Measurements from ENCODE around the gene LMF1.

Gene LMF1

DNA sequence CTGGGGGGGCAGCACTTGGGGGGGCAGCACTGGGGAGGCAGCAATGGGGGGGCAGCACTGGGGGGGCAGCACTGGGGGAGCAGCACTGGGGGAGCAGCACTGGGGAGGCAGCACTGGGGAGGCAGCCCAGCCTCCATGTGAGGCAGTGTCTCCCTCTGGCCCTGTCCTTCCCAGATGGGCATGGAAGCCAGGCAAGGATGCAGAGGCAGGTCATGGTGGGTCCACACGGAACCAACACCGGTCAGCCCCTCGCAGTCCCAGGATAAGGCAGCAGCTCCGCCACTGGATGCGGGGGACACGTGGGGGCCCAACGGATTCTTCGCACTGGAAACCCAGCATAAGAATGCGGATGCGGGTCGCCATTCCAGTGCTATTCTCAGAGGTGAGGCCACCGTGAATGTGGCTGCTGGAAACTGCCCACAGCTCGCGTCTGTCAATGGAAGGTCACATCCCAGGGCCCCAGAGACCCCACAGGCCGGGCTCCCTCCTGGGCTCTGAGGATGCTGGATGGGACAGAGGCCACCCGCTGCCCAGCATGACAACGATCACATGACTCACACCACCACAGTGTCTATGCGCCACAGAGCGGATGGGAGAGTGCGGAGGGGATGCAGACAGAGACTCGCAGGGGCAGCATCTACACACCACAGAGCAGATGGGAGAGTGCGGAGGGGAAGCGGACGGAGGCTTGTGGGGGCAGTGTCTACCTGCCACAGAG is 59.0 kb downstream of the LMF1 start:
- no peak overlapping the region for H3K4me3 ChIP-seq (replicated peaks; ENCODE audit: low read depth, low read length)
- no peak for DNase-seq (ENCODE audit: extremely low read depth, low read depth)
- TF ChIP-seq, protein P1, sequence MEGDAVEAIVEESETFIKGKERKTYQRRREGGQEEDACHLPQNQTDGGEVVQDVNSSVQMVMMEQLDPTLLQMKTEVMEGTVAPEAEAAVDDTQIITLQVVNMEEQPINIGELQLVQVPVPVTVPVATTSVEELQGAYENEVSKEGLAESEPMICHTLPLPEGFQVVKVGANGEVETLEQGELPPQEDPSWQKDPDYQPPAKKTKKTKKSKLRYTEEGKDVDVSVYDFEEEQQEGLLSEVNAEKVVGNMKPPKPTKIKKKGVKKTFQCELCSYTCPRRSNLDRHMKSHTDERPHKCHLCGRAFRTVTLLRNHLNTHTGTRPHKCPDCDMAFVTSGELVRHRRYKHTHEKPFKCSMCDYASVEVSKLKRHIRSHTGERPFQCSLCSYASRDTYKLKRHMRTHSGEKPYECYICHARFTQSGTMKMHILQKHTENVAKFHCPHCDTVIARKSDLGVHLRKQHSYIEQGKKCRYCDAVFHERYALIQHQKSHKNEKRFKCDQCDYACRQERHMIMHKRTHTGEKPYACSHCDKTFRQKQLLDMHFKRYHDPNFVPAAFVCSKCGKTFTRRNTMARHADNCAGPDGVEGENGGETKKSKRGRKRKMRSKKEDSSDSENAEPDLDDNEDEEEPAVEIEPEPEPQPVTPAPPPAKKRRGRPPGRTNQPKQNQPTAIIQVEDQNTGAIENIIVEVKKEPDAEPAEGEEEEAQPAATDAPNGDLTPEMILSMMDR (IDR thresholded peaks at IDR 0.05; ENCODE audit: low read depth, low read length, missing control alignments) = no peak

DNA sequence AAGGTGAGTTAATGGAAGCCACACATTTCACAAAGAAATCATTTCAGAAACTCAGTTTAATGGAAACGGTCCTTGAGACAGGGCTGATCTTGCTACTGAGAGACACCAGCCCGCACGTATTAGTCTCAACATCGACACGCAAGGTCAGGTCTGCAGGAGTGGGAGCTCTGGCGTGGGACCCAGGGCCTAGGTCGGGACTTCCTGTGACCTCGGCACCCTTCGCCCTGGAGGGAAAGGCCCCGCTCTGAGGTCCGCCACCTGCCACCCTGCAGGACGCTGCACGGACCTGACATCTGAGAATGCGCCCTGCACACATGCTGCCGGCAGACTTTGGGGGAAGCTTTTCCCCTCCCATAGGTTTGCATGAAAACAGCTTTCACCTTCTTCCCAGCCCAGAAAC is 59.7 kb downstream of the LMF1 start:
- no peak overlapping the region for H3K4me3 ChIP-seq (replicated peaks; ENCODE audit: low read depth, low read length)
- TF ChIP-seq, protein P1 (IDR thresholded peaks at IDR 0.05; ENCODE audit: low read depth, low read length, missing control alignments) = no peak
- no peak for DNase-seq (ENCODE audit: extremely low read depth, low read depth)

DNA sequence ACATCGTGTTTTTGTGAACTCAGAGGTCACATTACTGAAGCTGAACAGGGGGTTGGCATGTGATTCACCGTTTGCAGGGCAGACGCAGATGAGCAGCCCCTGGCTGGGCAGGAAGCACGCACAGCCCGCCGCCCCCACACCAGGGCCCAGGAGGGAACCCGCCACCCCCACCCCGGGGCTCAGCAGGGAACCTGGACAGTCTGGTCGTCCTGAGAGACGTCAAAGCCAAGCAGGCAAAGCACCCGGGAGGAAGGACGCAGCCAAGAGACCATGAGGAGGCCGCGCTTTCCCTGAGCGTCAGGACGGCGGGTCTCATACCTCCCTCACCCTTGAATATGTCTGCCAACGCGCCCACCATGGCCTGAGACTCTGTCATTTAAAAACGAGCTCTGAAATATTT is 60.6 kb downstream of the LMF1 start:
- TF ChIP-seq, protein P1 (IDR thresholded peaks at IDR 0.05; ENCODE audit: low read depth, low read length, missing control alignments) = no peak
- no peak overlapping the region for H3K4me3 ChIP-seq (replicated peaks; ENCODE audit: low read depth, low read length)
- DNase-seq (ENCODE audit: extremely low read depth, low read depth) = no peak

DNA sequence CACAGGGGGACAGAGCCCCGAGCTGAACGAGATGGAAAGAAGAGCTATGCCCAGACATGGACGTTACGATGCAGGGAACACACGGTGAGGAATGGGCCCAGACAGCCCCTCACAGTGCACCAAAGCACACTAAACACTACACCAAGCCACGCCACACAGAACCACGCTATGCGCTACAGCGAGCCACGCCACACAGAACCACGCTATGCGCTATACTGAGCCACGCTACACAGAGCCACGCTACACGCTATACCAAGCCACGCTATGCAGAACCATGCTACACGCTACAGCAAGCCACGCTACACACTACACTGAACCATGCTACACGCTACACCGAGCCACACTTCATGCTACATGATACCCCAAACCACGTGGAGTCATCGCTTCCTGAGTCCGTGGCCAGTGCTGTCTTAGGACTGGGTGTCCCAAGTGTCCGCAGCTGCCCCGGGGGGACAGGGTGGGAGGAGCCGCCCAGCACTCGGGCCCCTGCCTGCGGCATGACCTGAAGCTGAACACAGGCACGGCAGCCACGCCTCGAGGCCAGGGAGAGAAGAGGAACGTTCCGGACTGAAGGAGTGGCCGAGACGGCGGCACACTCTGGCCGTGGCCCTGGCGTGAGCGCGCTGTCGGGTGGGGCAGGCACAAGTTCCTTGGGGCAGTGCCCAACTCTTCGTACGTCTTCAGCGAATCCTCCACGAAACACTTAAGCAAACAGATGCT is 61.3 kb downstream of the LMF1 start:
- DNase-seq (ENCODE audit: extremely low read depth, low read depth) = no peak
- H3K4me3 ChIP-seq (replicated peaks; ENCODE audit: low read depth, low read length) = no peak overlapping the region
- TF ChIP-seq, protein P1 (IDR thresholded peaks at IDR 0.05; ENCODE audit: low read depth, low read length, missing control alignments) = no peak

DNA sequence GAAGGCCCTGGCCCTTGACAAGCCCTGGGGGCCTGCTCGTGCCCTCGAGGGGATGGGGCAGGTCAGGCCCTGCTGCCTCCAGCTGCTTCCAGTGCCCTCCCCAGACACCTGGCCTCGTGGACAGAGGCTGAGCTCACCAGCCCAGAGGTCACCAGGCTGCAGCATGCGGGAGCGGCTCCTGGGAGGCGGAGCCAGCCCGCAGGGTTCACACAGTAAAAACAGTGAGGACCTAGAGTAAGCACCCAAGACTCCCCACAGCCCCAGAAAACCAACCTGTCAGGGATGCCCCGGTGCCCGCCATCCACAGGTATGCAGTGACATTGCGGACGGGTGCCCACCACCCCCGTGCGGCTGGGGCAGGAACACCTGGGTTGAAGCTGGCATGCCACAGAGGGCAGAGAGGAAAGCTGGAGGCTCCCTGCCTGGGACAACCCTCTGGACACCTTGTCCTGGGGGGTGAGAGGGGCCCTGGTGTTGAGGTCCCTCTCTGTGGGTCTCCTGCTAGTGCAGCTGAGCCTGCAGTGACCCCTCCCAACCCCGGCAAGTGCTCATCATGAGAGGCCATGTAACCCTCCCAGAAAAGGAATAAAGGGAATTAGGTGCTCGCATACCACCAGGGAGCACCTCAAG is 62.1 kb downstream of the LMF1 start:
- H3K4me3 ChIP-seq (replicated peaks; ENCODE audit: low read depth, low read length) = no peak overlapping the region
- DNase-seq (ENCODE audit: extremely low read depth, low read depth) = no peak
- TF ChIP-seq, protein P1 (IDR thresholded peaks at IDR 0.05; ENCODE audit: low read depth, low read length, missing control alignments) = no peak

DNA sequence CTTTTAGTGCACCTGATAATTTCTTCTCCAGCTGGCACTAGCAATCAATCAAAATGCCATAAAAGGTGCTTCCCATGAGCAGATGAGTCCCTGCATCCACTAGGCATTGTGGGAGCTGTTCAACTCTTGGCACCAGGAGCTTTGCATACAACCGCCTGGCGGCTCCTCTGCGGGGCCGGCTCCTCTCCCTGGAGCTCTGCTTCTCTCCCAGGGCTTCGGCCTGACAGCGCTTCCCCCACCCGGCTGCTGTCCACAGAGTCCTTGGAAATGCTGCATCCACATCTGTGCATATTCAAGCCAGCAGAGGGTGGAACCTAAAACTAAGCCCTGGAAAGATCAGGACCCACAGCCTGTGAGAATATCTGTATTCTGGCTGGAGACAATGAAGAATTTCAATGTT is 62.9 kb downstream of the LMF1 start:
- no peak for DNase-seq (ENCODE audit: extremely low read depth, low read depth)
- TF ChIP-seq, protein P1 (IDR thresholded peaks at IDR 0.05; ENCODE audit: low read depth, low read length, missing control alignments) = no peak
- no peak overlapping the region for H3K4me3 ChIP-seq (replicated peaks; ENCODE audit: low read depth, low read length)

Measured in HFF-Myc (cell line).